Endothelial cell of umbilical vein (primary cell): ENCODE results near the gene CLASP2. TPM values are rescaled to one million over a fixed set of nuclear protein-coding genes. Genes with fewer than 3 reads are reported as not detected.

Experiments used
- BruUV-seq: library from RNA; stranded (reverse); fragments of 400-500 nt; replicated peaks from 2 replicates; lab custom pipeline; 2021; lab: Mats Ljungman, UMichigan
- CTCF ChIA-PET: fragments of 300-600, 350-600 bp; sonication (Branson Sonifier 250); formaldehyde crosslinking; loops from one replicate; lab custom pipeline; 2021; ENCODE audit warnings: antibody characterized with exemption, inconsistent platforms; lab: Charles Lee
- POLR2A ChIA-PET: fragments of 300-600, 350-600 bp; sonication (Branson Sonifier 250); formaldehyde crosslinking; loops from one replicate; lab custom pipeline; 2021; ENCODE audit warnings: antibody characterized with exemption, inconsistent platforms; lab: Charles Lee
- DNase-seq: peaks from one replicate; pipeline ENCODE4 v3.0.0-alpha.2; 2011; ENCODE audit warnings: low read depth, low spot score
- FAIRE-seq: peaks from 2 replicates; lab custom pipeline; 2011; peaks lifted over from hg19 to GRCh38; lab: Jason Lieb, UNC
- H2AFZ ChIP-seq: 2 replicates; pipeline ENCODE4 v1.6.0; 2012; ENCODE audit warnings: low read depth, low read length, control low read depth, inconsistent platforms
- H3K27ac ChIP-seq: 2 replicates; pipeline ENCODE4 v1.5.1; 2011; ENCODE audit warnings: low read depth, mild to moderate bottlenecking, control low read depth, low read length, moderate library complexity; ENCODE audit not compliant: insufficient read depth
- H3K27me3 ChIP-seq, 2 experiments: 2 replicates each; pipeline versions ENCODE4 v1.6.0 to v1.6.1; 2011; ENCODE audit warnings: low read length in 2 of 2, mixed read lengths in 1 of 2; ENCODE audit not compliant: control insufficient read depth in 2 of 2, insufficient read depth in 2 of 2
- H3K36me3 ChIP-seq, 2 experiments: 2 replicates in 1 of 2; 3 replicates in 1 of 2; pipeline ENCODE4 v1.5.1; 2011; ENCODE audit warnings: low read length in 2 of 2, mild to moderate bottlenecking in 1 of 2, moderate library complexity in 1 of 2; ENCODE audit not compliant: control insufficient read depth in 2 of 2, insufficient read depth in 2 of 2; ENCODE audit errors: extremely low read depth in 1 of 2
- H3K4me1 ChIP-seq: 3 replicates; pipeline ENCODE4 v1.5.1; 2011; ENCODE audit warnings: mild to moderate bottlenecking, low read length; ENCODE audit not compliant: control insufficient read depth, insufficient read depth; ENCODE audit errors: extremely low read depth
- H3K4me2 ChIP-seq: 2 replicates; pipeline ENCODE4 v1.6.1; 2011; ENCODE audit warnings: low read length, control low read depth, mixed read lengths; ENCODE audit not compliant: insufficient read depth
- H3K4me3 ChIP-seq, 3 experiments: fragments of 200-600 bp in 1 of 3; sonication (generic), shearing (Covaris generic) in 1 of 3; replicated peaks in 1 of 3; 2 replicates each; pipeline ENCODE4 v1.5.1; 2011 to 2016; ENCODE audit warnings: control low read depth in 3 of 3, low read length in 3 of 3, mild to moderate bottlenecking in 2 of 3, inconsistent platforms in 1 of 3, low read depth in 1 of 3, moderate library complexity in 1 of 3; ENCODE audit not compliant: insufficient read depth in 1 of 3
- H3K79me2 ChIP-seq: 2 replicates; pipeline ENCODE4 v1.6.0; 2012; ENCODE audit warnings: low read length, inconsistent platforms; ENCODE audit not compliant: control insufficient read depth, insufficient read depth
- H3K9ac ChIP-seq: replicated peaks from 2 replicates; pipeline ENCODE3; 2011; ENCODE audit warnings: low read length, control low read depth; ENCODE audit not compliant: insufficient read depth; ENCODE audit errors: extremely low read depth
- H3K9me1 ChIP-seq: replicated peaks from 3 replicates; pipeline ENCODE4 v1.6.0; 2011; ENCODE audit warnings: mild to moderate bottlenecking, low read length; ENCODE audit not compliant: control insufficient read depth, insufficient read depth; ENCODE audit errors: extremely low read depth
- H3K9me3 ChIP-seq: replicated peaks from 2 replicates; pipeline ENCODE4 v1.5.1; 2012; ENCODE audit warnings: low read length, inconsistent platforms; ENCODE audit not compliant: control insufficient read depth, insufficient read depth
- H4K20me1 ChIP-seq: replicated peaks from 2 replicates; pipeline ENCODE3; 2011; ENCODE audit warnings: mild to moderate bottlenecking, low read length; ENCODE audit not compliant: control insufficient read depth, insufficient read depth; ENCODE audit errors: extremely low read depth
- EZH2 ChIP-seq: IDR thresholded peaks from 2 replicates; pipeline ENCODE4 v1.6.1; 2012; ENCODE audit warnings: borderline replicate concordance, low read depth, mild to moderate bottlenecking, moderate library complexity, low read length, inconsistent platforms; ENCODE audit not compliant: severe bottlenecking
- FOS ChIP-seq: IDR thresholded peaks from 2 replicates; pipeline ENCODE4 v1.6.1; 2011; ENCODE audit warnings: mild to moderate bottlenecking, low read length, moderate library complexity, borderline replicate concordance; ENCODE audit not compliant: insufficient read depth
- GATA2 ChIP-seq: IDR thresholded peaks from 2 replicates; pipeline ENCODE4 v1.7.0; 2011; ENCODE audit warnings: low read depth, mild to moderate bottlenecking, moderate library complexity, mixed read lengths, low read length; ENCODE audit not compliant: insufficient read length, insufficient read depth
- JUN ChIP-seq: IDR thresholded peaks from 2 replicates; pipeline ENCODE4 v1.6.1; 2011; ENCODE audit warnings: borderline replicate concordance, low read depth; ENCODE audit not compliant: insufficient read length, insufficient read depth
- MAX ChIP-seq: IDR thresholded peaks from 2 replicates; pipeline ENCODE4 v1.6.1; 2011; ENCODE audit not compliant: insufficient read depth, insufficient read length
- MYC ChIP-seq: IDR thresholded peaks from one replicate; pipeline ENCODE4 v1.6.1; 2011; ENCODE audit warnings: mild to moderate bottlenecking, low read depth, low read length
- POLR2A ChIP-seq: IDR thresholded peaks from 2 replicates; pipeline ENCODE4 v1.6.1; 2012; ENCODE audit warnings: low read depth, mild to moderate bottlenecking, control low read depth, low read length
- POLR2AphosphoS5 ChIP-seq: IDR thresholded peaks from 2 replicates; pipeline ENCODE4 v1.6.1; 2012; ENCODE audit warnings: low read depth, mild to moderate bottlenecking, control low read depth, low read length, moderate library complexity; ENCODE audit not compliant: insufficient read depth
- dilution Hi-C: fragments of 300-500 bp; cut with MboI; formaldehyde crosslinking; loops from one replicate; pipeline ENCODE4 v1.15.0; 2019; ENCODE audit warnings: low sequenced_read_pairs; ENCODE audit not compliant: extremely low pct_ligation_motif_present
- intact Hi-C: fragments of 100-400 bp; cut with micrococcal nuclease; formaldehyde crosslinking; loops from one replicate; pipeline ENCODE4 v1.10.0; 2022
- polyA plus RNA-seq, 4 experiments: library from polyadenylated mRNA; depleted of rRNA in 3 of 4; stranded (reverse) in 3 of 4; unstranded in 1 of 4; fragments of >200 nt; gene quantifications; 2 replicates each; pipeline versions ENCODE4 v1.2.1 to v1.2.3, GENCODE V29; 2011 to 2012; ENCODE audit warnings: missing spikeins in 1 of 4
- total RNA-seq: library from RNA; stranded (reverse); gene quantifications from 2 replicates; pipeline ENCODE4 v1.2.3, GENCODE V29; 2021
- TF ChIP-seq, protein P1 (sequence below), 2 donors: IDR thresholded peaks; 1 replicate in 1 of 2; 2 replicates in 1 of 2; pipeline ENCODE4 v1.5.1; 2011; ENCODE audit warnings: low read length in 2 of 2, mild to moderate bottlenecking in 2 of 2, moderate library complexity in 2 of 2, control low read depth in 1 of 2, inconsistent platforms in 1 of 2, low read depth in 1 of 2; ENCODE audit not compliant: insufficient read depth in 1 of 2; ENCODE audit errors: extremely low read depth in 1 of 2

Gene CLASP2
- total and polyA plus RNA-seq, 2 donors (not counting 3 experiments of a cell fraction or from before 2014, with no cell fraction given), result 15.0 to 55.0 TPM

DNA sequence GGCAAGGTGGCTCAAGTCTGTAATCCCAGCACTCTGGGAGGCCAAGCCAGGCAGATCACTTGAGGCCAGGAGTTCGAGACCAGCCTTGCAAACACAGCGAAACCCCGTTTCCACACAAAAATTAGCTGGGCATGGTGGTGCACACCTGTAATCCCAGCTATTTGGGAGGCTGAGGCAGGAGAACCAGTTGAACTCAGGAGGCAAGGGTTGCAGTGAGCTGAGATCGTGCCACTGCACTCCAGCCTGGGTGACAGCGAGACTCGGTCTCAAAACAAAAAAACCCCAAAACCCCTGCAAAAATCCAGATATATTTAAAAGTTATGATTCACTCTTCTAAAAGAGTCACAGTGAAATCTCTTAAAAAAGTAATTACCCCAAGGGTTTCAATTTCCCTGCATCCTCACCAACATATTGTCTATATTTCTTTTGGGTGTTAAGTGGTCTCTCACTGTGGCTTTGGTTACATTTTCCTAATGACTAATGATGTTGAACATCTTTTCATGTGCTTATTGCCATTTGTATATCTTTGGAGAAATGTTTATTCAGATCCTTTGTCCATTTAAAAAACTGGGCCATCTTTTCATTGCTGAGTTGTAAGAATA is 204.7 kb downstream of the CLASP2 start:
- Histone ChIP-seq H3K9me1 (no peaks in the 10 kb centered on the region), H3K27me3 (no peaks in the 10 kb centered on the region), H3K4me2 (no peak overlapping the region), H4K20me1 (no peaks in the 10 kb centered on the region), H3K9ac (no peak overlapping the region), H3K27ac (no peak overlapping the region), H3K79me2 (no peaks in the 10 kb centered on the region), H3K4me1 (no peaks in the 10 kb centered on the region), H3K9me3 (no peaks in the 10 kb centered on the region), H2AFZ (no peak overlapping the region), H3K36me3 (peaks cover 0 to 3% of the 10 kb centered on the region in 2 experiments), H3K4me3 (no peak overlapping the region)
- ChIA-PET POLR2A (no interaction called here), CTCF (no interaction called here)
- TF ChIP-seq EZH2 (no peak), GATA2 (no peak), POLR2A (no peak)
- TF ChIP-seq, protein P1, sequence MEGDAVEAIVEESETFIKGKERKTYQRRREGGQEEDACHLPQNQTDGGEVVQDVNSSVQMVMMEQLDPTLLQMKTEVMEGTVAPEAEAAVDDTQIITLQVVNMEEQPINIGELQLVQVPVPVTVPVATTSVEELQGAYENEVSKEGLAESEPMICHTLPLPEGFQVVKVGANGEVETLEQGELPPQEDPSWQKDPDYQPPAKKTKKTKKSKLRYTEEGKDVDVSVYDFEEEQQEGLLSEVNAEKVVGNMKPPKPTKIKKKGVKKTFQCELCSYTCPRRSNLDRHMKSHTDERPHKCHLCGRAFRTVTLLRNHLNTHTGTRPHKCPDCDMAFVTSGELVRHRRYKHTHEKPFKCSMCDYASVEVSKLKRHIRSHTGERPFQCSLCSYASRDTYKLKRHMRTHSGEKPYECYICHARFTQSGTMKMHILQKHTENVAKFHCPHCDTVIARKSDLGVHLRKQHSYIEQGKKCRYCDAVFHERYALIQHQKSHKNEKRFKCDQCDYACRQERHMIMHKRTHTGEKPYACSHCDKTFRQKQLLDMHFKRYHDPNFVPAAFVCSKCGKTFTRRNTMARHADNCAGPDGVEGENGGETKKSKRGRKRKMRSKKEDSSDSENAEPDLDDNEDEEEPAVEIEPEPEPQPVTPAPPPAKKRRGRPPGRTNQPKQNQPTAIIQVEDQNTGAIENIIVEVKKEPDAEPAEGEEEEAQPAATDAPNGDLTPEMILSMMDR (IDR thresholded peaks at IDR 0.05; ENCODE audit: extremely low read depth in 1 of 2, insufficient read depth in 1 of 2, low read depth in 1 of 2, low read length in 2 of 2), result no peak
- no TSS peak for BruUV-seq
- FAIRE-seq (no peak), DNase-seq (no peak)
- dilution Hi-C loops, result no loop called here
- intact Hi-C loops, result no loop called here

DNA sequence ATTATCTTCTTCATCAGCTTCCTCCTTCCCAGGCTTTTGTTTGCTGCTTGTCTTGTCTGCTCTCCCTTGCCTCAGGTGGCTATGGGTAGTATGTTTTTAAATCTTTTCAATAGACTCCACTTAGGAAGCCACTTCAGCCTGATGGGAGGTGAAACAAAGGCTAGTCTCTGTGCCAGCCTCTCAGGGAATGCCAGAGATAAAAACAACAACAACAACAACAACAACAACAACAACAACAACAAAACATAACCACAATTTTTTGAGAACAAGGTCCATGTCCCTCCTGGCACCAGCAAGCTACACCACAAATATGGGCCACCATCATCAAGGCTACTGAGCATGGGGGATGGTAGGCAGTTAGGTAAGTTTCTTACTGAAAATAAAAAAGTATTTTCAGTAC is 213.0 kb downstream of the CLASP2 start:
- Histone ChIP-seq H2AFZ (no peak overlapping the region), H4K20me1 (no peaks in the 10 kb centered on the region), H3K79me2 (no peaks in the 10 kb centered on the region), H3K9ac (no peak overlapping the region), H3K27me3 (no peaks in the 10 kb centered on the region), H3K4me1 (no peaks in the 10 kb centered on the region), H3K27ac (no peak overlapping the region), H3K9me1 (no peaks in the 10 kb centered on the region), H3K4me3 (no peak overlapping the region), H3K4me2 (no peak overlapping the region), H3K36me3 (no peaks in the 10 kb centered on the region), H3K9me3 (no peaks in the 10 kb centered on the region)
- POLR2A ChIA-PET, result no interaction called here
- DNase-seq (no peak), FAIRE-seq (no peak)
- intact Hi-C loops (no loop called here), dilution Hi-C loops (no loop called here)
- TF ChIP-seq POLR2AphosphoS5 (no peak), EZH2 (no peak), JUN (no peak), GATA2 (no peak), POLR2A (no peak), FOS (no peak), MAX (no peak), MYC (no peak)
- TF ChIP-seq, protein P1 (IDR thresholded peaks at IDR 0.05; ENCODE audit: extremely low read depth in 1 of 2, insufficient read depth in 1 of 2, low read depth in 1 of 2, low read length in 2 of 2), result no peak
- BruUV-seq, result no TSS peak
- CTCF ChIA-PET, result no interaction called here
